ENCODE measurements around the gene DST. TPM values are rescaled to one million over a fixed set of nuclear protein-coding genes. Genes with fewer than 3 reads are reported as not detected.

DST gene
- polyA plus RNA-seq, 3 donors: 1.1 to 7.4 (median 3.2) TPM

- intact Hi-C loops (cut with micrococcal nuclease): no loop called here
- Mint-ChIP-seq H3K27me3 (ENCODE audit: low read depth in 3 of 3) (no peaks in the 10 kb centered on the region), H3K4me3 (no peak overlapping the region), H3K27ac (no peak overlapping the region), H3K4me1 (peaks cover 1% of the 10 kb centered on the region), H3K9me3 (no peaks in the 10 kb centered on the region), H3K36me3 (peaks cover 37 to 41% of the 10 kb centered on the region in 2 donors)
- DNase-seq: no peak
- peaks cover 16 to 46% of the 10 kb centered on the region in 2 donors for H3K36me3 ChIP-seq (replicated peaks in 1 of 2; ENCODE audit: control insufficient read depth in 1 of 2, insufficient read depth in 2 of 2, low read length in 2 of 2)
- H3K9ac ChIP-seq (ENCODE audit: insufficient read depth, low read length, poor library complexity, severe bottlenecking): no peak overlapping the region
- H3K27me3 ChIP-seq (ENCODE audit: control insufficient read depth in 2 of 2, insufficient read depth in 2 of 2, low read length in 2 of 2): no peaks in the 10 kb centered on the region
- no peak overlapping the region for H3K27ac ChIP-seq (ENCODE audit: low read depth in 1 of 2, low read length in 2 of 2)
- H3K9me3 ChIP-seq (replicated peaks in 1 of 2; ENCODE audit: control insufficient read depth in 1 of 2, insufficient read depth in 1 of 2, low read length in 2 of 2): no peaks in the 10 kb centered on the region
- no peaks in the 10 kb centered on the region for H3K79me2 ChIP-seq (ENCODE audit: insufficient read depth, low read length)
- H2AFZ ChIP-seq (ENCODE audit: insufficient read depth, low read depth, low read length, poor library complexity, severe bottlenecking): no peak overlapping the region
- TF ChIP-seq CTCF (IDR thresholded peaks at IDR 0.05): no peak
- no peaks in the 10 kb centered on the region for H4K20me1 ChIP-seq (ENCODE audit: insufficient read depth, low read length)
- no peak overlapping the region for H3K4me3 ChIP-seq (replicated peaks in 1 of 3; ENCODE audit: low read depth in 2 of 3, low read length in 3 of 3)
- no peaks in the 10 kb centered on the region for H3K4me1 ChIP-seq (ENCODE audit: control insufficient read depth in 1 of 2, insufficient read depth in 2 of 2, low read length in 2 of 2)
- WGBS (ENCODE audit: insufficient coverage): 100% methylated on average over 3 of the region's 3 CpGs
- no peak overlapping the region for H3K4me2 ChIP-seq (replicated peaks; ENCODE audit: extremely low read depth, low read length, poor library complexity, severe bottlenecking)
Measured at GRCh38 chr6:56510984-56511531, 131.6 kb downstream of the DST start.

- intact Hi-C loops (cut with micrococcal nuclease): no loop called here
- Histone ChIP-seq H3K4me1 (ENCODE audit: control insufficient read depth in 1 of 2, insufficient read depth in 2 of 2, low read length in 2 of 2) (no peaks in the 10 kb centered on the region), H2AFZ (ENCODE audit: insufficient read depth, low read depth, low read length, poor library complexity, severe bottlenecking) (no peak overlapping the region), H3K79me2 (ENCODE audit: insufficient read depth, low read length) (no peaks in the 10 kb centered on the region), H3K4me2 (replicated peaks; ENCODE audit: extremely low read depth, low read length, poor library complexity, severe bottlenecking) (no peak overlapping the region), H3K27me3 (ENCODE audit: control insufficient read depth in 2 of 2, insufficient read depth in 2 of 2, low read length in 2 of 2) (no peaks in the 10 kb centered on the region), H3K9me3 (replicated peaks in 1 of 2; ENCODE audit: control insufficient read depth in 1 of 2, insufficient read depth in 1 of 2, low read length in 2 of 2) (no peaks in the 10 kb centered on the region), H3K9ac (ENCODE audit: insufficient read depth, low read length, poor library complexity, severe bottlenecking) (no peak overlapping the region), H3K4me3 (replicated peaks in 1 of 3; ENCODE audit: low read depth in 2 of 3, low read length in 3 of 3) (no peak overlapping the region), H3K27ac (ENCODE audit: low read depth in 1 of 2, low read length in 2 of 2) (no peak overlapping the region), H3K36me3 (replicated peaks in 1 of 2; ENCODE audit: control insufficient read depth in 1 of 2, insufficient read depth in 2 of 2, low read length in 2 of 2) (peaks cover 13 to 39% of the 10 kb centered on the region in 2 donors), H4K20me1 (ENCODE audit: insufficient read depth, low read length) (no peaks in the 10 kb centered on the region)
- H3K27ac Mint-ChIP-seq: no peak overlapping the region
- no peak overlapping the region for H3K4me3 Mint-ChIP-seq
- no CpG with 5 or more reads among the region's 3 CpGs for WGBS (ENCODE audit: insufficient coverage)
- H3K27me3 Mint-ChIP-seq (ENCODE audit: low read depth in 3 of 3): no peaks in the 10 kb centered on the region
- H3K36me3 Mint-ChIP-seq: peaks cover 31 to 37% of the 10 kb centered on the region in 2 donors
- H3K4me1 Mint-ChIP-seq: no peaks in the 10 kb centered on the region
- no peak for TF ChIP-seq CTCF (IDR thresholded peaks at IDR 0.05)
- H3K9me3 Mint-ChIP-seq: no peaks in the 10 kb centered on the region
- no peak for DNase-seq
Measured at GRCh38 chr6:56509031-56509430, 133.7 kb downstream of the DST start.

Data from CD14-positive monocyte (primary cell).